Measurements from ENCODE around the gene QRFP. TPM values are rescaled to one million over a fixed set of nuclear protein-coding genes. Genes with fewer than 3 reads are reported as not detected.

QRFP gene
- total RNA-seq, 1 donor from 2014 or later: under 0.01 TPM

DNA sequence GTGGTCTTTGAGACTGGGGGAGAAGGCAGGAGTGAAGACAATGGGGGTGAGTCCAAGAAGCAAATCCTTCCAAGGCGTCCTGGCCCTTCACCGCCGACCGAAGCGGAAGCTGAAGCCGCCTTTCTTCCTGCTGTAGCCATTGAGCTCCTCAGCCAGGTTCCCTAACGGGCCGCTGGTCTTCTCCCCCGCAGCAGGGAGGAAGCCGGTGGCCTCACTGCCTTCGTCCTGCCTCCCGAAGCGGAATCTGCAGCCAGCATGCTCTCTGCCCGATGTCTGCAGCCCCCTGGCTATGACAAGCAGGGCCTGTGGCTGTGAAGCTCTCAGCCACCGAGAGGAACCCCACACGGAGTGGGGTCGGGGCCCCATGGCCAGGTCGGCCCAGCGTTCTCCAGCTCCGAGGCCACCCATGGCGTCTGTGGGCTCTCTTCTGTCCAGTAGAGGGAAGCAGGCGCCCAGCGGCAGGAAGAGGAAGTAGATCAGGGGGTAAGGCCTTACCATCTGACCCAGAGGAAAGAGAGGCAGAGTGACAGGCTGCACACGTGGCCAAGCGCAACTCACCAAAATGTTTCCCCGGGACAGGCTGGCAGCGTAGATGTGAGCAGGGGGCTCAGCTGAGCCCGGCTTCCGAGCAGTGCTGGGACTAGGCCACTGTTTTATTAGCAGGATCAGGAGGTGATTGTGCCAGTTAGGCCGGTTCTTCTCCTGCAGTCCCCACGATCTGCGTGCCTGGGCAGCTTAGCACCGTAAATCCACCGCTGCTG, 3.1 kb downstream of the QRFP start:
- FAIRE-seq (no peak), DNase-seq (ENCODE audit: low spot score in 2 of 2) (peak in 1 of 2 donors; percentile 62)

DNA sequence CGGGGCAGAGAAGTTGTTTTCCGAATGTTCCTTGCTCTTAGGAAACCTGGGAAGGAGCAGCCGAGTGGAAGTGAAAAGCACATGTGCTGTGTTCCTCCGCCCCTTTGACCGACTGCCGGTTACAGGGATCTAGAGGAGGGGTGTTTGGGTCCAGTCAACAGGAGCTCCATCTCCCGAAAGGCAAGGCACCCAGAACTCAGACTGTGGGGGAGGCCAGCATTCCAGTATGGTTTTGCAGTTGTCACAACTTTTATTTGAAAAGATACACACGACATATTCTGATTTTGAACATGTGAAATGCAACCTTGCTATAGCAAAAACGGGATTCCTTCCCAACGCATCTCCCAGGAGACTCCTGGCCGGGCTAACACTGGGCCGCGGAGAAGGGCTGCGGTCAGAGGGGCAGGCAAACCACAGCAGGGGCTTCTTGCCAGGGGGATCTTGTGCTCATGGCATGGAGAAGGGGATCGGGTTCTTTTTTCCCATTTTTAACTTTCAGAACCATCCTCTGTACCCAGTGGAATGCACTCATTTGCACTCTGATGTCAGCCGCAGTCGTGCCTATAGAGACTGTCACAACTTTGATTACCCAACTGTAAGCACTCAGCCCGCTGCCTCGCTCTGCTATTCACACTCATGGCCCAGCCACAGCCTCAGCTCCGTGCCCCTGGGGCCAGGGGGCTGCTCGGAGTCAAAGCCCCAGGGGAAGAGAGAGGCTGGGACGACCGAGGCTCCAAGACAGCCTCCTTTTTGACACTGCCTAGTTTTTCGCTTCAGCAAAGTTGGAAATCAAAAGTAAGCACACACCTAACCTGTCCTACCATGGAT, 3.9 kb downstream of the QRFP start:
- FAIRE-seq (no peak), DNase-seq (ENCODE audit: low spot score in 2 of 2) (peak in 1 of 2 donors; percentile 46)

DNA sequence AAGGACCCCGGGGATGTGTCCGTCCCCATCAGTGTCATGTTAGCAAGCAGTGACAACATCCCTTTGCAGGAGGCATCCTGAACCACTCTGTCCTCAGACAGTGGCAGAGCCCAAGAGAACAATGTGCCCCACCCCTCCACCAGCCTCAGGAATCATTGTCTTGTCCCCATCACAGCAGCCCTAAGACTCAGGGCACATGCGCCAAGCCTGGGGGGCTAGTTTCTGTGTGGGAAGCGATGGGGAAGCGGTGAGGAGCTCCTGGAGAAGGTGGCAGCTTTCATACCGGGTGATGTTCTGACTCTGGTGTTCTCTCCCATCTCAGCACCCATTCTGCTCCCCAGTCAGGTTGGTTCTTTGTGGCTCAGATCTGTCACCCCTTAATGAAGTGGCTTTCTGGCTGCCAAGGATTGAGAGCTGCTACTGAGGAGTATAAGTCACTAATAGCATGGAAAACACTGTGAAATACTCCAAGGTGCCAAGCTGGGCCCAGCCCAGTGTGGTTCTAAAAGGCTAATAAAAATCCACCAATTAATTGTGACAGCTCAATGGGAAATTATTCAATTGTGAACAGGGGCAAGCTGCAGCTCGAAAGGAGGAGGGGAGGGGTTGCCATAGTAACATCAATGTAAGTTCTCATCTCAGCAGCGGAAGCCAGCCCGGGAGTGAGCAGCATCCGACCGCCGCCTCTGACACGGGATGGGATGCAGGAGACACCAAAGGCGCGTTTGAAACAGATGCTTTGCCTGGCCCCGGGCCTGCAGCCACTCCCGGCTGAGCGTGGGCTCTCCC, 4.7 kb downstream of the QRFP start:
- no peak for FAIRE-seq
- DNase-seq (ENCODE audit: low spot score in 2 of 2): no peak

DNA sequence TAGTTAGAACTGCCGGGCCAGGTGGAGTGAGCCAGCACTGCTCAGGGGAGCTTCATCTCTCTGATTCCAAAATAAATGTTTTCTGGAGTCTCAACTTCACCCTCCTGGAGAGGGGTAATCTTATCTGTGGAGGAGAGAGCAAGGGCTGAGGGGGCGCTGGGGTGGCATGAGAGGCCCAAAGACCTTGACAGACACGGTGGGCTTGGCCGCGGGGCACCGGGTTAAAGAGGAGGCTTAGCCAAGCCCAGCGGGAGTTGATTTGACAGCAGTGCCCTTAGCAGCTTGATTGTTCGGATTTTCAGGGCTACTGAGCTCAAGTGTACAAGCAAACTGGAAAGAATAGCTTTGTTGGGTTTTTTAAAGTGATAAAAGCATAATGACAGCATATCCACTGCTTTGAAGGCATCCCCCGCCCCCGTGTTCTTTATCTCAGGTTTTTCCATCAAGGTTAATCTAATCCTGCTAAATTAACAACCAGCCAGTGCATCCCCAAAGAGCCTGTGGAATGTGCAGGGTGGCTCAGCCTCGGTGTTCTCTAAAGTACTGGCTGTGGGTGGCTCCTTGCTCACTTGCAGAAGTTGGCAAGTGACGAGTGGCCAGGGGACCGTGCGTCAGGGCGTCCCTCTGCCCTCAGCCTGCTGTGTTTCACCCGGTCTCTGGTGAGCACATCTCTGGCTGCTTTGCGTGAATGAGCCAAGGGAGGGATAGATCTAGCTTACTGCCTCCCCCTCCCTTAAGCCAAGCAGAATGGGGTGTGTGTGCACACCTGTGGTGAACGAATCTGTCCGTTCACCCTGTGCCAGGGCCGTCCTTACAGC, 5.5 kb downstream of the QRFP start:
- no peak for DNase-seq (ENCODE audit: low spot score in 2 of 2)
- no peak for FAIRE-seq

DNA sequence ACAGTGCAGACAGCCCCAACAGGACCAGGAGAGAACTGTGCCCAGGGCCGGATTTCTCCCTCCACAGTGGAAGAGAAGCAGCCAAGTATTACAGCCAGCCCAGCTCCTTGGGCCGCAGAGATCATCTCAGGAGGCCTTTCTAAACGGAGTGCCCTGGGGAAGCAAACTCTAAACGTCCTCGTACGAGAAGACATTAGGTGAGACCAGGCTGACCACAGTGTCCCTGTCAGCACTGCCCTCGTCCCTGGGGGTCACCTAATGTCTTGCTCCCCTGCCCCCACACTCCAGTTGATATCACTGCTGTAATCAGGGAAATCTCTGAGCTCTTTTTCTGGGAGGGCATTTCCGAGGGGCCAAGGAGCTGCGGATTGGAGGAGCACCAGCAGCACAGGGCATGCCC, 6.5 kb downstream of the QRFP start:
- FAIRE-seq: no peak
- DNase-seq (ENCODE audit: low spot score in 2 of 2): no peak

DNA sequence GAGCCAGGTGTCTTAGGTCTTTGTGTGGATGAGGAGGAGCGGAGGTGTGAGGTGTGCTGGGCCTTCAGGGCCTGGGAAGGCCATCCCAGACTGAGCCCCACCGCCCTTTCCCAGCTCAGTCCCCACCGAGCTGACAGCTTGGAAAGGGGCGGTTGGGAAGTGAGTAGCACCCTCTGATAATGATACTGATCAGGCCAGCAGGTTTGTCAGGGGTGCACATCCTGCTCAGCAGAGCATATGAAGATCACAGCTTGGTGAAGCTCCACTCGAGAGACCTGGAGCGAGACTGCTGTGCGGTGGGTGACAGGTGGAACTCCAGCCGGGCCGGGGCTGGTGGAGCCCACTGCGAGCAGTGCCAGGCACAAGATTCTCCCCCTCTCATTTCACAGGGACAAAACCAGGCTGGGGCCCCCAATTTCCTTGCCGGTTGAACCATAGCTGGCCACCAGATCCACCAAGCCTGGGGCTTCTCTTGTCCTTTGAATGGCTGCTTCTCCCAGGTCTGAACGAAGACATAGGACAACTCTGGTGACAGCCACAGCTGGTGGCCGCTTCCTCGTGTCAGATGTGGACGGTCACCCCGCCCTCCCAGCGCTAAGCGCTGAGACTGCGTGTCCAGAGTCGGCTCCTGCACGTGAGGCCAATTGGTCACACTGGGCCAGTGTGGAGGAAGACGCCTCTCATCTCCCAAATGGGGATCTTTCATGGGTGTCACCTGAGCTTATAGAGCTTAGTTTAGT, 8.3 kb downstream of the QRFP start:
- FAIRE-seq (no peak), DNase-seq (ENCODE audit: low spot score in 2 of 2) (no peak)

DNA sequence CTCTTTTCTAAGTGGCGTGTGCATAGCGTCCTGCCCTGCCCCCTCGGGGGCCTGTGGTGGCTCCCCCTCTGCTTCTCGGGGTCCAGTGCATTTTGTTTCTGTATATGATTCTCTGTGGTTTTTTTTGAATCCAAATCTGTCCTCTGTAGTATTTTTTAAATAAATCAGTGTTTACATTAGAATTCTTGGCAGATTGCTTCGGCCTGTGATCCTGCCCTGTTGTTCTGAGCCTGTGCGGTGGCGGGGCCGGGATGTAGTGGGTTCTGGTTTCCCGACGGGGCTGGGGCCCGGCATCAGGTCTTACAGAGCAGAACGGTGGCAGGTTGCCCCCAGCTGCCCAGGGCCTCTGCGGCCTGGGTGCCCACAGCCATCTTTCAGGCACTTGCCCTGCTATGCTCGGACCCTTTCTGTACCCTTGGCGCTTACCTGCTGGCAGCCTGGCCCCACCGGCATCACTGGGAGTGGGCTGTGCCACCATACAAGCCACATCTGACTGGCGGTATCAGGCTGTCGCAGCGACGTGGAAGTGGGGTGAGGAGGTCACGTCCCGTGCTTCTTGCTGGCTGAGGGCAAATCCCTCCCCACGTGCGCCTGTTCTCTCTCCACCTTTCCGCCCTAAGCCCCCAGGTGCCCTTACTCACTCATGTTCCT, 9.0 kb downstream of the QRFP start:
- FAIRE-seq (no peak), DNase-seq (ENCODE audit: low spot score in 2 of 2) (no peak)

DNA sequence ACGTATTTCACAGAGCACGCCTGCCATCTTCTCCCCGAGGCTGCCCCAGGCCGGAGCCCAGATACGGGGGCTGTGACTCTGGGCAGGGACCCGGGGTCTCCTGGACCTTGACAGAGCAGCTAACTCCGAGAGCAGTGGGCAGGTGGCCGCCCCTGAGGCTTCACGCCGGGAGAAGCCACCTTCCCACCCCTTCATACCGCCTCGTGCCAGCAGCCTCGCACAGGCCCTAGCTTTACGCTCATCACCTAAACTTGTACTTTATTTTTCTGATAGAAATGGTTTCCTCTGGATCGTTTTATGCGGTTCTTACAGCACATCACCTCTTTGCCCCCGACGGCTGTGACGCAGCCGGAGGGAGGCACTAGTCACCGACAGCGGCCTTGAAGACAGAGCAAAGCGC, 9.6 kb downstream of the QRFP start:
- no peak for DNase-seq (ENCODE audit: low spot score in 2 of 2)
- no peak for FAIRE-seq

DNA sequence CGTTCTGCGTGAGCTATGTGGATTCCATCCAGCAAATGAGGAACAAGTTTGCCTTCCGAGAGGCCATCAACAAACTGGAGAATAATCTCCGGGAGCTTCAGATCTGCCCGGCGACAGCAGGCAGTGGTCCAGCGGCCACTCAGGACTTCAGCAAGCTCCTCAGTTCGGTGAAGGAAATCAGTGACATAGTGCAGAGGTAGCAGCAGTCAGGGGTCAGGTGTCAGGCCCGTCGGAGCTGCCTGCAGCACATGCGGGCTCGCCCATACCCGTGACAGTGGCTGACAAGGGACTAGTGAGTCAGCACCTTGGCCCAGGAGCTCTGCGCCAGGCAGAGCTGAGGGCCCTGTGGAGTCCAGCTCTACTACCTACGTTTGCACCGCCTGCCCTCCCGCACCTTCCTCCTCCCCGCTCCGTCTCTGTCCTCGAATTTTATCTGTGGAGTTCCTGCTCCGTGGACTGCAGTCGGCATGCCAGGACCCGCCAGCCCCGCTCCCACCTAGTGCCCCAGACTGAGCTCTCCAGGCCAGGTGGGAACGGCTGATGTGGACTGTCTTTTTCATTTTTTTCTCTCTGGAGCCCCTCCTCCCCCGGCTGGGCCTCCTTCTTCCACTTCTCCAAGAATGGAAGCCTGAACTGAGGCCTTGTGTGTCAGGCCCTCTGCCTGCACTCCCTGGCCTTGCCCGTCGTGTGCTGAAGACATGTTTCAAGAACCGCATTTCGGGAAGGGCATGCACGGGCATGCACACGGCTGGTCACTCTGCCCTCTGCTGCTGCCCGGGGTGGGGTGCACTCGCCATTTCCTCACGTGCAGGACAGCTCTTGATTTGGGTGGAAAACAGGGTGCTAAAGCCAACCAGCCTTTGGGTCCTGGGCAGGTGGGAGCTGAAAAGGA, 10.9 kb downstream of the QRFP start:
- DNase-seq (ENCODE audit: low spot score in 2 of 2): no peak
- FAIRE-seq: no peak

DNA sequence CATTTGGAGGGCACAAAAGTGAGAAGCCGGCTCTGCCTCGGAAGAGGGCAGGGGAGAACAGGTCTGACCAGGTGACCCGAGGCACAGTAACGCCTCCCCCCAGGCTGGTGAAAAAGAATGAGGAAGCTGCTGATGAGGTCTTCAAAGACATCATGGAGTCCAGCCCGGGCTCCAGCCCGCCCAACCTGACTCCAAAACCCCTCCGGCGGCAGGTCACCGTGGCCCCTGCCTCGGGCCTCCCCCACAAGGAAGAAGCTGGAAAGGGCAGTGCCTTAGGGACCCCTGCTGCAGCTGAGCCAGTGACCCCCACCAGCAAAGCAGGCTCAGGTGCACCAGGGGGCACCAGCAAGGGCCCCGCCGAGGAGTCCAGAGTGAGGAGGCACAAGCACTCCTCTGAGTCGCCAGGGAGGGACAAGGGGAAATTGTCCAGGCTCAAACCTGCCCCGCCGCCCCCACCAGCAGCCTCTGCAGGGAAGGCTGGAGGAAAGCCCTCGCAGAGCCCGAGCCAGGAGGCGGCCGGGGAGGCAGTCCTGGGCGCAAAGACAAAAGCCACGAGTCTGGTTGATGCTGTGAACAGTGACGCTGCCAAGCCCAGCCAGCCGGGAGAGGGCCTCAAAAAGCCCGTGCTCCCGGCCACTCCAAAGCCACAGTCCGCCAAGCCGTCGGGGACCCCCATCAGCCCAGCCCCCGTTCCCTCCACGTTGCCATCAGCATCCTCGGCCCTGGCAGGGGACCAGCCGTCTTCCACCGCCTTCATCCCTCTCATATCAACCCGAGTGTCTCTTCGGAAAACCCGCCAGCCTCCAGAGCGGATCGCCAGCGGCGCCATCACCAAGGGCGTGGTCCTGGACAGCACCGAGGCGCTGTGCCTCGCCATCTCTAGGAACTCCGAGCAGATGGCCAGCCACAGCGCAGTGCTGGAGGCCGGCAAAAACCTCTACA, 11.8 kb downstream of the QRFP start:
- FAIRE-seq (no peak), DNase-seq (ENCODE audit: low spot score in 2 of 2) (no peak)

DNA sequence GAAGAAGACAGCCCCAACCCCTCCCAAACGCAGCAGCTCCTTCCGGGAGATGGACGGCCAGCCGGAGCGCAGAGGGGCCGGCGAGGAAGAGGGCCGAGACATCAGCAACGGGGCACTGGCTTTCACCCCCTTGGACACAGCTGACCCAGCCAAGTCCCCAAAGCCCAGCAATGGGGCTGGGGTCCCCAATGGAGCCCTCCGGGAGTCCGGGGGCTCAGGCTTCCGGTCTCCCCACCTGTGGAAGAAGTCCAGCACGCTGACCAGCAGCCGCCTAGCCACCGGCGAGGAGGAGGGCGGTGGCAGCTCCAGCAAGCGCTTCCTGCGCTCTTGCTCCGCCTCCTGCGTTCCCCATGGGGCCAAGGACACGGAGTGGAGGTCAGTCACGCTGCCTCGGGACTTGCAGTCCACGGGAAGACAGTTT, 12.5 kb downstream of the QRFP start:
- FAIRE-seq (no peak), DNase-seq (ENCODE audit: low spot score in 2 of 2) (no peak)

DNA sequence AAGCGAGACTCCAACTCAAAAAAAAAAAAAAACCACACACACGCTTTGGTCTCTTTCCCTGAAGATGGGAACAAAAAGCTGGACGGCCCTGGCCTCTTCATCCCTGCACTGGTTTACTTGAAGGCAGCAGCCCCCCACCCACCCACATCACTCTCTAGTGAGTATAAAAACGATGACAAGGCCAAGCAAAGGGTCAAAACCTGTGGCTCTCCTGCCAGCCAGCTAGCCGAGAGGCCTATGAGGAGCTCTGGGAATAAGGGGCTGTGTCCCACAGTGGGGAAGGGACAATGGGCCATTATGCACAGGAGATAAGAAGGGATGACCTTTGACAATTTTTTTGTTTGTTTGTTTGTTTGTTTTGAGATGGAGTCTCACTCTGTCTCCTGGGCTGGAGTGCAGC, 13.1 kb downstream of the QRFP start:
- FAIRE-seq: no peak
- no peak for DNase-seq (ENCODE audit: low spot score in 2 of 2)

DNA sequence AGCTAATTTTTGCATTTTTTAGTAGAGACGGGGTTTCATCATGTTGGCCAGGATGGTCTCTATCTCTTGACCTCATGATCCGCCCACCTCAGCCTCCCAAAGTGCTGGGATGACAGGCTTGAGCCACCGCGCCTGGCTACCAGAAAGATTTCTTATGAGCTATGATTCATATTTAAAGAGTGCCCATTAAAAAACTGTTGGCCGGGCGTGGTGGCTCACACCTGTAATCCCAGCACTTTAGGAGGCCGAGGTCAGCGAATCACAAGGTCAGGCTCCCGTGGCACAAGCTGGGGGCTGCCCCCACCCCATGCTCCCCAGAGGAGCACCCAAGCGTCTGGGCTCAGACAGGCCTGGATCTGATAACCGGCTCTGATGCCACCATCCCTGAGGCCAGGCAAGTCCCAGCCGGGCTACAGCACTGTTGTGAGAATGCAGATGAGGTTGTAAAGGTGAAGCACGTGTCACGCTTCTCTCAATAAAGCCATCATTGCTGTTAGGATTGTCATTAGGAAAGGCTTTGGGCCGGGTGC, 13.9 kb downstream of the QRFP start:
- DNase-seq (ENCODE audit: low spot score in 2 of 2) (no peak), FAIRE-seq (no peak)

DNA sequence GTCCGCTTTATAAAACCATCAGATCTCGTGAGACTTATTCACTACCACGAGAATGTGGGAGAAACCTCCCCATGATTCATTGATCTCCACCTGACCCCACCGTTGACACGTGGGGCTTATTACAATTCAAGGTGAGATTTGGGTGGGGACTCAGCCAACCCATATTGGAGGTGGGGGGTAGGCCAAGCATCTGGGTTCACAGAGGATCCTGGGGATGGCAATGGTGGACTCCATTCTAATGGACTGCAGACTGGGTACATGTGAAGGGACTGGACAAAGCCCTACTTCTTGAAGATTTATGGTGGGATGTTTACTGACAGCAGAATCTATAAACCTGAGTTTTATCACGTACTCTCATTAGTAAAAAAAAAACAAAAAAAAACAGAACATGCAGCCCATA, 15.1 kb downstream of the QRFP start:
- DNase-seq (ENCODE audit: low spot score in 2 of 2) (no peak), FAIRE-seq (no peak)

DNA sequence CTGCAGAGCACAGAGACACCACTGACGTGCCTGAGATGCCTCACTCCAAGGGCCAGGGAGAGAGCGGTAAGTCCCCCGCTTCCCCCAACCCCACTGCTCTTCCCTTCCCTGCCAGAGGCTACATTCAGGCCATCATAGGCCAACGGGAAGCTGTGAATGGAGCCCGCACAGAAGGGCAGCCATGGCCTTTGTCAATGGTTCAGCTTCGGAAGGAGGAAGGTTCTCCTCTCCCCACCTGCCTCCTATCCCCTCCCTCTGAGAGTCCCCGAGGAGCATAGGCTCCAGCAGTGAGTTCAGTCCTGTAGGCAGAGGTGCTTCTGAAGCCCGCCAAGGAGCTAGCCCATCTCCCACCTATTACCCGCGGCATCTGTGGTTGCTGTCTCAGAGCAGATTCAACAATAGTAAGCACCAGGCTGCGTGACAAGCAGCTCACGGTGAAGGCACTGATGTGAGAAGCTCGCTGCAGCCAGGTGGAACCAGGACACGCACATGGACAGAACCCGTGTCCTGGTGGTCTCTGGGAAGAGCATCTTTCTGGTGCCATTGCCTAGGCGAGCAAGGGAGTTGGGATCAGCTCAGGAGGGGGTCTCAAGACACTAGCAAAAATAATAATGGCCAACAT, 15.9 kb downstream of the QRFP start:
- DNase-seq (ENCODE audit: low spot score in 2 of 2) (no peak), FAIRE-seq (no peak)

DNA sequence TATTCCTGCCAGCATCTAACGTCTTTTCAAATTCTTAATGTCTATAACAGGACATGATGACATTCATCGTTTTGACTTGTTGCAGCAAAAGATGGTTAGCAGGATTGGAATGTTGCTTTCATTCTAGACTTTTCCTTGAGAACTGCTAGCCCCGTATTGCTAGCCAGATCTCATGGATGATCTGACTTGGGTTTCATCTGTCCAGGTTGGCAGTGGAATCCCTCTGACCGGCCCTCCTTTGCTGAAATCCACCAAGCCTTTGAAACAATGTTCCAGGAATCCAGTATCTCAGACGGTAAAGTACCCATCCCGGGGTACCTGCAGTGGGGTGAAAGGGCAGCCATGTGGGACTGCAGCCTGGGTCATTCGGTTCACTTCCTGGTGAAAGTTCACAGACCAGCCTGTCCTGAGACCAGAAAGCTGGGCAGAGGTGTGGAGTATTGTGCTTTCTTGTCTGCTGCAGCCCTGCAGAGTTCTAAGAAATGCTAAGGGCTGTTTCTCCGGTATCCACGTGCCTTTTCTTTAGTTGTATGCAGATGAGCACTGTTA, 16.7 kb downstream of the QRFP start:
- no peak for FAIRE-seq

More for the DNA sequence above, 16.7 kb downstream of the QRFP start:
- DNase-seq (ENCODE audit: low spot score in 2 of 2): no peak

Data from frontal cortex (tissue), 4 donors.